ENCODE measurements around the gene ALAS1. TPM values are rescaled to one million over a fixed set of nuclear protein-coding genes. Genes with fewer than 3 reads are reported as not detected.
A peak's percentile ranks its signal among the peaks of the same experiment; 100 is the strongest.
"Not testable (repeated sequence)": the region's sequence is repeated elsewhere in the genome, so short reads cannot be mapped to it uniquely, and the experiment has no call there.

The ALAS1 gene
- 10 to 100 TPM; 28.4 to 33.3 TPM for total RNA-seq

- TF ChIP-seq, protein P1, sequence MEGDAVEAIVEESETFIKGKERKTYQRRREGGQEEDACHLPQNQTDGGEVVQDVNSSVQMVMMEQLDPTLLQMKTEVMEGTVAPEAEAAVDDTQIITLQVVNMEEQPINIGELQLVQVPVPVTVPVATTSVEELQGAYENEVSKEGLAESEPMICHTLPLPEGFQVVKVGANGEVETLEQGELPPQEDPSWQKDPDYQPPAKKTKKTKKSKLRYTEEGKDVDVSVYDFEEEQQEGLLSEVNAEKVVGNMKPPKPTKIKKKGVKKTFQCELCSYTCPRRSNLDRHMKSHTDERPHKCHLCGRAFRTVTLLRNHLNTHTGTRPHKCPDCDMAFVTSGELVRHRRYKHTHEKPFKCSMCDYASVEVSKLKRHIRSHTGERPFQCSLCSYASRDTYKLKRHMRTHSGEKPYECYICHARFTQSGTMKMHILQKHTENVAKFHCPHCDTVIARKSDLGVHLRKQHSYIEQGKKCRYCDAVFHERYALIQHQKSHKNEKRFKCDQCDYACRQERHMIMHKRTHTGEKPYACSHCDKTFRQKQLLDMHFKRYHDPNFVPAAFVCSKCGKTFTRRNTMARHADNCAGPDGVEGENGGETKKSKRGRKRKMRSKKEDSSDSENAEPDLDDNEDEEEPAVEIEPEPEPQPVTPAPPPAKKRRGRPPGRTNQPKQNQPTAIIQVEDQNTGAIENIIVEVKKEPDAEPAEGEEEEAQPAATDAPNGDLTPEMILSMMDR (IDR thresholded peaks at IDR 0.05) = peak; percentile 46
- DNase-seq (ENCODE audit: low spot score) (peak; percentile 59), ATAC-seq (ENCODE audit: insufficient number of reproducible peaks, low FRiP score, low read depth) (peak; percentile 72)
- peaks cover 9% of the 10 kb centered on the region for H3K36me3 ChIP-seq
- no peaks in the 10 kb centered on the region for H3K27me3 ChIP-seq (replicated peaks; ENCODE audit: insufficient read depth)
- H3K4me1 ChIP-seq (ENCODE audit: control insufficient read depth in 1 of 2, low read depth in 2 of 2) = peaks cover 16 to 28% of the 10 kb centered on the region in 2 donors
- peak within 1 kb of the TSS; percentile 94 for H3K4me3 ChIP-seq
- H3K27ac ChIP-seq = peak within 1 kb of the TSS; percentile 57 to 59
- no peaks in the 10 kb centered on the region for H3K9me3 ChIP-seq
Observed at GRCh38 chr3:52197842-52198625, at the start of gene ALAS1. Gene ALAS1, plus strand, starts transcription at chr3:52198160. Its CDS starts 1,082 bp downstream, at chr3:52199242.

GRCh38 chr3:52149021-52149420, 48.9 kb upstream of the ALAS1 start:
- no peak for DNase-seq (ENCODE audit: low spot score)

DNA sequence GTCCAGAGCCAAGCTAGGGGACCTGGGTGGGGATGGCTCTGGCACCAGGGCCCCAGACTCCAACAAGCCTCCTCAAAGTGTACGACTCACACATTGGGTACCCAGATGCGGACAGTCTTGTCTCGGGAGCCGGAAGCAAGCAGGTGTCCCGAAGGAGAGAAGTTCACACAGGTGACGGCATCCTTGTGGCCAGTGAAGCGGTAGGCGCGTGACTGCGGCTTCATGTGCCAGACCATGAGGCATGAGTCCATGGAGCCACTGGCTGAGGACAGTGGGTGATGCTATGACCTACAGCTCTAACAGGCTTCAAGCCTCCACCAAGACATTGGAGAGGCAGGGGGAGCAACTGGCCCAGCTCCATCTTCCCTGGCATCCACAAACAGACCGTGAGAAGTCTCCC, 48.2 kb upstream of the ALAS1 start:
- Histone ChIP-seq H3K27me3 (replicated peaks; ENCODE audit: insufficient read depth) (no peaks in the 10 kb centered on the region), H3K4me1 (ENCODE audit: control insufficient read depth in 1 of 2, low read depth in 2 of 2) (peaks cover 7 to 11% of the 10 kb centered on the region in 2 donors), H3K36me3 (no peaks in the 10 kb centered on the region), H3K9me3 (no peaks in the 10 kb centered on the region), H3K27ac (no peak overlapping the region), H3K4me3 (no peak overlapping the region)
- ATAC-seq (ENCODE audit: insufficient number of reproducible peaks, low FRiP score, low read depth) (no peak), DNase-seq (ENCODE audit: low spot score) (no peak)
- TF ChIP-seq, protein P1 (IDR thresholded peaks at IDR 0.05) = no peak

More at GRCh38 chr3:52149021-52149420, 48.9 kb upstream of the ALAS1 start:
- H3K27me3 ChIP-seq (replicated peaks; ENCODE audit: insufficient read depth) = no peaks in the 10 kb centered on the region
- no peaks in the 10 kb centered on the region for H3K36me3 ChIP-seq
- H3K27ac ChIP-seq = no peak overlapping the region
- no peak overlapping the region for H3K4me3 ChIP-seq
- H3K4me1 ChIP-seq (ENCODE audit: control insufficient read depth in 1 of 2, low read depth in 2 of 2) = peaks cover 7 to 12% of the 10 kb centered on the region in 2 donors
- TF ChIP-seq, protein P1 (IDR thresholded peaks at IDR 0.05) = no peak
- H3K9me3 ChIP-seq = no peaks in the 10 kb centered on the region
- no peak for ATAC-seq (ENCODE audit: insufficient number of reproducible peaks, low FRiP score, low read depth)

- DNase-seq (ENCODE audit: low spot score) = no peak
- Histone ChIP-seq H3K9me3 (no peaks in the 10 kb centered on the region), H3K36me3 (no peaks in the 10 kb centered on the region), H3K4me3 (no peak overlapping the region), H3K27ac (no peak overlapping the region), H3K4me1 (ENCODE audit: control insufficient read depth in 1 of 2, low read depth in 2 of 2) (peaks cover 9 to 11% of the 10 kb centered on the region in 2 donors), H3K27me3 (replicated peaks; ENCODE audit: insufficient read depth) (no peaks in the 10 kb centered on the region)
- ATAC-seq (ENCODE audit: insufficient number of reproducible peaks, low FRiP score, low read depth) = no peak
- TF ChIP-seq, protein P1 (IDR thresholded peaks at IDR 0.05) = no peak
Observed at GRCh38 chr3:52150357-52150756, 47.6 kb upstream of the ALAS1 start.

DNA sequence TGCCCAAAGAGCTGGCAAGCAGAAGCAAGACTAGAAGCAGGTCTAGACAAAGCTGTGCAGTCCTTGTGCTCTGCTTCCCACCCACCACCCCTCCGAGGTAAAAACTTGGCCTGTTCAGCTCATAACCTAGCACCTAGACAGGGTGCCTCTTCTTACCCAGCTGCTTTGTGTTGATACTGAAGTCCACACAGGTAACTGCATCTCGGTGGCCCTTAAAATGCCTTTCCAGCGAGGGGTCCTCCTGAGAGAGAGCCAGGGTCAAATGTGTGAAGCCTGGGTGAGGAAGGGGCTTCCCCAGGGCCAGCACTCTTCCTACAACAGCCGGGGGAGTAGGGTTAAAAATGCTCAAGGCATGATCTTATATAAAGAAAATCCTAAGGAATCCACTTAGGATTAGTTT, 47.1 kb upstream of the ALAS1 start:
- Histone ChIP-seq H3K9me3 (no peaks in the 10 kb centered on the region), H3K4me1 (ENCODE audit: control insufficient read depth in 1 of 2, low read depth in 2 of 2) (peaks cover 9 to 11% of the 10 kb centered on the region in 2 donors), H3K36me3 (no peaks in the 10 kb centered on the region), H3K27me3 (replicated peaks; ENCODE audit: insufficient read depth) (no peaks in the 10 kb centered on the region), H3K4me3 (no peak overlapping the region), H3K27ac (no peak overlapping the region)
- DNase-seq (ENCODE audit: low spot score) = no peak
- TF ChIP-seq, protein P1 (IDR thresholded peaks at IDR 0.05) = no peak
- ATAC-seq (ENCODE audit: insufficient number of reproducible peaks, low FRiP score, low read depth) = no peak

DNA sequence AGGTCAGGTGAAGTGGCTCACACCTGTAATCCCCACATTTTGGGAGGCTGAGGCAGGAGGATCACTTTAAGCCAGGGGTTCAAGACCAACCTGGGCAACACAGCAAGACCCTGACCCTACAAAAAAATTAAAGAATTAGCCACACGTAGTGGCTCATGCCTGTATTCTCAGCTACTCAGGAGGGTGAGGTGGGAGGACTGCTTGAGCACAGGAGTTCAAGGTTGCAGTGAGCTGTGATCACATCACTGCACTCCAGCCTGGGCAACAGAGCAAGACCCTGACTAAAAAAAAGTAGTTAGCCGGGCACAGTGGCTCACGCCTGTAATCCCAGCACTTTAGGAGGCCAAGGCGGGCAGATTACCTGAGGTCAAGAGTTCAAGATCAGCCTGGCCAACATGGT, 46.0 kb upstream of the ALAS1 start:
- H3K9me3 ChIP-seq; H3K27ac ChIP-seq; DNase-seq (ENCODE audit: low spot score); H3K27me3 ChIP-seq (replicated peaks; ENCODE audit: insufficient read depth); H3K36me3 ChIP-seq; ATAC-seq (ENCODE audit: insufficient number of reproducible peaks, low FRiP score, low read depth); H3K4me3 ChIP-seq: not testable (repeated sequence)
- peaks cover 9 to 11% of the 10 kb centered on the region in 2 donors for H3K4me1 ChIP-seq (ENCODE audit: control insufficient read depth in 1 of 2, low read depth in 2 of 2)

Data from thoracic aorta (tissue), 2 donors.